GM21576 (cell line): ENCODE results near the gene CBLN2.

ENCODE experiments used
- ATAC-seq: cut with Tn5 transposase; IDR thresholded peaks from one replicate; pipeline ENCODE4 v1.9.1; 2021; ENCODE audit warnings: mild to moderate bottlenecking, moderate library complexity; ENCODE audit not compliant: unreplicated experiment

Gene CBLN2

DNA sequence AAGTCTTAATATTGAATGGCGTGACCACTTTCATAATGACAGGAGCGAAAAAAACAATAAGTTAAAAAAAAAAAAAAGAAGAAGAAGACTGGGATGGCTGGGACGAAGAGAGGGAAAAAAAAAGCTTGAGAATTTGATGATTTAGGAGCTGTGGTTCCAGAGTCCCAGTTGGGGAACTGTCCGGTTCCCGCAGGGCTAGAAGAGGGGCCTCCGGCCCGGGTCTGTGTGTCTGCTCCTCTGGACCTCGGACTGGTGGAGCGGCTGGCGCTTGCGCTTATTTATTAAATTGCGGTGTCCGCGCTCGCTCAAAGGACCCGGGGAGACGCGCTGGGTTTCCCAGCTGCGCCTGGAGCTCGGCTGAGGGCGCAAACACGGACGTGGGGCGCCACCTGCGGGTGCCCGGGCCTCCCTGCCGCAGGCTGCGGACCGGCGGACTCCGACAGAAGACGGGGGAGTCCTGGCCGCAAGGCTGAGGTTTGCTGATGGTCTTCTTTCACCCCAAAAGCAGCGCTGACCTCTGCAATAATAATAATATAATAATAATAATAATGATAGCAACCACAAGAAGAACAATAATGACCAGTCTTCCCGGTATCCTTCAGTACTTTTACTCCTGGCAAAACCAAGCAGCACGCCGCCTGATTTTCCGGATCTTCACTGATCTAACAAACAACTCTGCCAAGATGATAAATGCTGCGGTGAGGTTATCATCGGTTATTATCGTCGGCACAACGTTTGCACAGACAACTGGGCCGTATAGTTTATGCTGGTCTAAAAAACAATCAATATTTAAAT is at the start of gene CBLN2:
Gene CBLN2 (minus strand): TSS at position 251 of the 795 bp plus-strand sequence. CDS start 2,182 bp downstream, outside the sequence.
- peak; percentile 82 for ATAC-seq

DNA sequence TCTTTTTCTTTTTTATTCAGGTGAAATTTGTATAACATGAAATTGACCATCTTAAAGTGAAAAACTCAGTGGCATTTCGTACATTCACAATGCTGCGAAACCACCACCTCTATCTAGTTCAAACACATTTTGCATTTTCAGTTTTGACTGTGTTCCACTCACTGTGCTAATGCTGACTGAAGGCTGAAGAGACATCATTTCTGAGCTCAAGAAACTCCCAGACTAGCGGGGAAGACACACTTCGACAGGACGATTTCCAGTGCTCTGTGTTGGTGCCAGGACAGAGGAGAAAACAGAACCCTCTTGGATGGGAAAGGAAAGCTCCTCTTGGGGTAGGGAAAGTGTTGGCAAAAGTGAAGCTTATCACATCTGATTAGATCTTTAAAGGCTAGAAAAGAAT is 44.2 kb upstream of the CBLN2 start:
- ATAC-seq: no peak

GRCh38 chr18:72584787-72585186 is 40.6 kb upstream of the CBLN2 start:
- ATAC-seq: no peak

GRCh38 chr18:72581976-72582375 is 37.8 kb upstream of the CBLN2 start:
- no peak for ATAC-seq

DNA sequence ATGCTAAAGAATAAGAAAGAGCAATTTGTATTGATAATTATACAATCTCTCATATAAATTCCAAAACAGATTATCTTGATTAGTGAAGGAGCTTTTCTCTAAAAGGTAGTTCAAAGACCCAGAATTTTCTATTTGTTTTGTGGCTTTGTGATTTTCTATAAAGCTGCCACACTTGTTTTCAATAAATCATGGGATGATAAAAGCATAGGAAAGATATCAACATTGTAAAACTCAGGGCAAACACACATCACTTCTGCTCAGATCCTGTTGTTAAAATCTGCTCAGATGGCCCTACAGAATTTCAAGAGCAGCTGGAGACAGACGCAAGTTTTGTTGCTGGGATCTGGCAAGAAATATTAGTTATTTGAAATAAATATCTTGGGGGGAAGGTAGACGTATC is 28.8 kb upstream of the CBLN2 start:
- ATAC-seq: no peak

- no peak for ATAC-seq
Observed at GRCh38 chr18:72566290-72566689, 22.1 kb upstream of the CBLN2 start.

DNA sequence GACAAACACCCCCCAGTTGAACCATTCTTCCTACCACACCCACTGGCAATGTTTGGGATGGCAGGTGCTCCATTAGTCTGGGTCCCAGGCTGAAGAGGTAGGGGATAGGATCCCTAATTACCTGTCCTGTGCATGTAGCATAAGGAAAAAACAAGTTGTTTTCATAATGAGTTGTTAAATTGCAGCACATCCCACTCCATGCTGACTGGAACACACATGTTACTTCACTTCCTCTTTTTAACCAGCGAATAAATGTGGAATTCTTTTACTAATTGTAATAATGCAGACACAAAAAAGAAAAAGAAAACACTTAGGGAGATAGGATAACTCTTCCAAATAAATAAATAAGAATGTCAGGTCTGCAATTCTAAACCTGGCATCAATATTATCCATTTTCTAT is 11.8 kb upstream of the CBLN2 start:
- ATAC-seq: no peak

DNA sequence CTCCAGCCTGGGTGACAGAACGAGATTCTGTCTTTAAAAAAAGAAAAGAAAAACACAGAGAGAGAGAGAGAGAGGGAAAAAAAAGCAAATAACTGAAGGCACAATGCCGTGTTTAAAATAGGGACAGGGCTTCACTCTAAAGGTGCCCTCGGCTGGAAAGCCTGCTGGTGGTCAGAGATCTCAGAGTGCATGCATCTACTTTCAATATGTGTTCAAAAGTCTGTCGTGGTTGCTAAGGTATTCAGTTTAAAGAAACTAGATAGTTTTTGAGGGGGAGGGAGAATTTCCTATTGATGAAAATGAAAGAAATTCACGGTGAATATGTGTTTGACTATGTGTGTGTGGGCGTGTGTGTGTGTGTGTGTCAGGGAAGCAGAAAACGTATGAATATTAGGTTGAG is 11.0 kb upstream of the CBLN2 start:
- no peak for ATAC-seq

- ATAC-seq: no peak
Observed at GRCh38 chr18:72543357-72544055, 636 bp downstream of the CBLN2 start.

- no peak for ATAC-seq
Observed at GRCh38 chr18:72542984-72543356, 1.2 kb downstream of the CBLN2 start.

DNA sequence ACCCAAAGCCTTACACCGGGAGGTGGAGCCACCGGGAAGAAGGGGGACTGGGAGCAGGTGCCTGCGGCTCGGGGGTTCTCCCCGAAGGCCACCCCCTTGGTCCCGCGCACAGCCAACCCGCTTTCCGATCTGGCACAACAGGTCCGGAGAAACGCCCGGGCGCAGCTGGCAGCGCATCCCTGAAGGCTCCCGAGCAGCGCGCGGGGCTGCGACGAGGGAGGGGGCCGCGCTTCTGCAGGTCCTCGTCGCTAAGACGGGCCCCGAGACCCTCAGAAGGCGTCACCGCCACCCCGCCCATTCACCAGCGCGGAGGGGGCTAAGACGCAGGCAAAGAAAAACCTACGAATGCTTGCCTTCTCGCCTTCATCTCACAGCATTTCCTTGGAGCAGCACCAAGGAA is 1.8 kb downstream of the CBLN2 start:
- no peak for ATAC-seq

DNA sequence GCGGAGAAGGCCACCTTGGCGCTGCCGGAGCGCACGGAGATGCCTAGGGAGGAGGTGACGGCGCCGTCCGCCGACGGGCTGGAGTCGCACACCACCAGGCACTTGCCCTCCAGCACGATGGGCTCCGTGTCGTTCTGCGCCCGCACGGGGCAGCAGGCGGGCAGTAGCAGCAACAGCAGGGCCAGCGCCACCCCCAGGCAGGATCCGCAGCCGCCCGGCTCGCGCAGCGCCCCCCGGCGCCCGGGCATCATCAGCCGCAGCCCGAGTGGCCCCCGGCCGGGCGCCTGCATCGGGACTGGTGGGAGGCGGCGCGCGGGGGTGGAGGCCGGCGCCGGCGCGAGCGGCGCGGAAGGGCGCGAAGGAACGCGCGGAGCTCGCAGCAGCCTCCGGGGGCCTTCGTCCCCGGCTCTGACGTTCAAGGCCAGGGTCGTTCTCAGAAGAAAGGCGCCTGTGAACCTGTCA is 2.2 kb downstream of the CBLN2 start:
- ATAC-seq: no peak

DNA sequence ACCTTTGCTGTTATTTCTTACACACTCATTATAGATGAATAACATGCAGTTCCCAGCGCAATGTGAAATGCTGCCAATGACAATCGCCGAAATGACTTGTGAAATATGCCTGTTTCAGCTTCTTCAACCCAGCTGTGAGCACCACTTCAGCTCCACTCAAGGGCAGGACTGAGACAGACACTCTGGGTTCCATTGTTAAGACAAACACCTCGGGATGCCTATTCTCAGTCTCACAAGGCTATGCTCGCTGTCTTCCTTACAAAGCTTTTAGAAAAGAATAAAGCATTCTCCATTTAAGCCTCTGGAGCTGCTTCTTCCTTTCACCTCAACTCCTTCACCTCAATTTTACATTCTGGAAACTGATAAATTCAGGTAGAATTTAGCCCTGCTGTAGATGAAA is 4.2 kb downstream of the CBLN2 start:
- ATAC-seq: no peak

DNA sequence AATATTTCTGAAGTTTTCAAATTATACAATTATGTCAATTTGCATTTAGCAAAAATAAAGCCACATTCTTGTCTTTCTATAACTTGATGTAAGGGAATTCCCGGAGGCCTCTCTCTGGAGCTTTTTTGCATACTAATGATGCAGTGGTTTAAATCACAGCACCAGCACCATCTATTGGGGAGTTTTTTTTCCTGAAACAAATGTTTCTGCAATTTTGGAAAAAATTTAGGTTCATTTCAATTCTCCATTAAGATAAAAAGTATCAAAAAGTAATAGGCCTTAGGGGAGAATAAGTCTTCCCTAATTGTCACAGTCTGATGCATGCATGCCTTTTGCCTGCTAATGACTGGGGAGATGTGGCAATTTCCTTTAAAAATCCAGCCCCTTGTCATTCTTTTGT is 13.5 kb downstream of the CBLN2 start:
- no peak for ATAC-seq

- no peak for ATAC-seq
Observed at GRCh38 chr18:72504866-72505265, 39.3 kb downstream of the CBLN2 start.

DNA sequence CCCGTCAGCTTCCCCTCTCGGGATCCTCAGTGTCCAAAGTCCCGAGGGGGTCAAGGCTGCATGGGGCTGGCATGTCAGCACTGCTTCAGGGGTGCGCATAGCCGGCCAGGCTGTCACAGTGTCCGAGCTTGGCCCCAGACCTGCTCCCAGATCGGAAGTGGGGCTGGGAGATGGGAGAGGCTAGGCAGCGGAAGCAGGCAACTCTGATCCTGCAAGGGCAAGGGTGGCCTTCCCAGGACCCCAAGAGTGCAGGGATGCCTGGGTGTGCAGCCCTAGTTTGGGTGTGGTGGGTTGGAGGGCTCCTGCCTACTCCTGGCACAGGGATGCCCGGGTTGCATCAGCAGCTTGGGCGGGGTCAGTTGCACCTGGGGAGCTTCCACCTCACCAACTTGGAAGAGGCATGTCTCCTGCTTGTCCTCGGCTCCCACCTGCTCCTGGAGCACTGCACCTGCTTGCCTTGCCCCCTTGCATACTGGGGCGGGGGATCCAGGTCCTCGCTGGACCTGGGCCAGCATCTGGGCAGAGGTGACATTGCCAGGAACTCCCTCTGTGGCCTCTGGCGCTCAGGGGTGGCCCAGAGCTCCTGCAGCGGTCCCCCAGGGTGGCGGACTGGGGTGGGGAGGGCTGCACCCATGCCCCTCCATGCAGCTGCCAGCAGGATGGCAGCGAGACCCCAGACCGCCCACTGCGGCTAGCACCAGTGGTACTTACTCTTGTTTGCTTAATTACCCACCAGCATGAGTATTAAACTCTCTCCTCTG is 41.3 kb downstream of the CBLN2 start:
- no peak for ATAC-seq

DNA sequence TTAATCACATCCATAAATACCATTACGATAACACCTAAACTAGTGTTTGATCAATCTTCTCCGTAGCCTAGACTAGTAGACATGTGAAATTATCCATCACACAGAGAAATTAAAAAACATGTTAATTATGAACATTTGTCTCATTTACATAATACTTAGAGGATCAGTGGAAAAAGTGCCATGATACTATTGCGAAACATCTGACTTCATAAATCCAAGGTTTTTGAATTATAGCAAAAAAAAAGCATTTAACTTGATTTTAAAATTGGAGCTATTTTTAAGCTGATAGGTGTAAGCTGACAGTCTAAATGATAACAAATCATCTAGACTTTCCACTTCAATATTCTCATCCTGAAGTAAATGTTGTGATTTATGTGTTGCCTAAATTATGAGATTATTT is 51.6 kb downstream of the CBLN2 start:
- ATAC-seq: no peak
